ENCODE data around the gene NAA10.
A peak's percentile ranks its signal among the peaks of the same experiment; 100 is the strongest.

Gene NAA10

DNA sequence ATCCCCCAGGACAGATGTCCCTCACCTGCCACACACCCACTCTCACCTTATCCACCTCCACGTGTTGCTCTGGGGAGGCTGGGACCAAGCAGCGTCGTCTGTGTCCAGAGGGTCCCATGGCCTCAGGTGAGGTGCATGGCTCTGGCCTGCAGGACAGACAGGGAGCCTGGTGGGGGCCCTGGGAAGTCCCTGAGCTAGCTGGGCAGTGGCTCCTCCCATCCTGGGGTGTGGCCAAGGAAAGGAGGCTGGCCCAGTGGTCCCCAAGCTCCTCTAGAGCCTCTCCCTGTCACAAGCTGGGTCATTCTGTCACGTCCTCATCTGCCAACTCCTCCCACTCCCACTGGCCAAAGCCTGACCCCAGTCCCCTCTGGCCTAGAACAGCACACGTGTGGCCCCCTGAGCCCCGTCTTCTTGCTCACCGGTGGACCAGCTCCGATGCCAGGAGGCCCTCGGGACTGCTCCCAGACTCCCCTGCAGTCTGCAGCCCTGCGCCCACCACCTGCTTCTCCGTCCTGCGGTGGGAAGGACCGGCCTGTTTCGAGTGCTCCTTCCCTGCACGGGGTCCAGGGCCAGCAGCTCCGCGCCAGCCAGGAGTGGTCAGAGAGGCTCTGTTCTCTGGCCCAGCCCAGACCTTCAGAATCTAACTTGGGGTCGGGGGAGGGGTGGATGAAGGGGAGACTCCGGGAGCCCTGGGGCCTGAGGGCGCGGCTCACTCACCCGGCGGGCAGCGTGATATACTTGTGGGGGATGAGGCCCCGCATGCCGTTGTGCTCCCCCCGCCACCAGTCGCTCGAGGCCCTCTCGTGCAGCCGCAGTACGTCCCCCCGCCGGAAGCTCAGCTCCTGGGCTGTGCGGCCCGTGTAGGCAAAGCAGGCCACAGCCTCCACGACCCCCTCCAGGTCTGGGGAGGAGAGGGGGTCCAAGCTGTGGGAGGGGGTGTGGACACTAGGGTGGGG lies 25.5 kb downstream of the NAA10 start:
- no peak for DNase-seq (ENCODE audit: low read depth in 2 of 2)

GRCh38 chrX:153908219-153908860 lies 26.5 kb downstream of the NAA10 start:
- DNase-seq (ENCODE audit: low read depth in 2 of 2), result no peak

DNA sequence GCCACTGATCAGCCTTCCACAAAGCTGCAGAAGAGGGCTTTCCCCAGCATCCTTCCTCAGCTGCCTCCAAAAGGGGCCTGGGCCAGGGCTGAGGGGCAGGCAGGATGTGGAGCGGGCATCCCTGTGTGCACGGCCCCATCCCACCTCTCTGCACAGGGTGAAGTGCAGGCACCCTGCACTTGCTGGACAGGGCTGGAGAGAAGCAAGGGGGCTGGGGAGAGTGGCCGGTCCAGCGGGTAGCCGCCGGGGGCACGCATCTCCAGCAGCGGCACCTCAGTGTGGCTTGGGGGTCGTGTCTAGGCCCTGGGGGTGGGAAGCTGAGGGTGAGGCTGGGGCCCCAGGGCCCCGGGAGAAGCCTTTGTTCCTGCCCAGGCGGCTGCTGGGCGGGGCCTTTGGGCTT lies 27.4 kb downstream of the NAA10 start:
- no peak for DNase-seq (ENCODE audit: low read depth in 2 of 2)

DNA sequence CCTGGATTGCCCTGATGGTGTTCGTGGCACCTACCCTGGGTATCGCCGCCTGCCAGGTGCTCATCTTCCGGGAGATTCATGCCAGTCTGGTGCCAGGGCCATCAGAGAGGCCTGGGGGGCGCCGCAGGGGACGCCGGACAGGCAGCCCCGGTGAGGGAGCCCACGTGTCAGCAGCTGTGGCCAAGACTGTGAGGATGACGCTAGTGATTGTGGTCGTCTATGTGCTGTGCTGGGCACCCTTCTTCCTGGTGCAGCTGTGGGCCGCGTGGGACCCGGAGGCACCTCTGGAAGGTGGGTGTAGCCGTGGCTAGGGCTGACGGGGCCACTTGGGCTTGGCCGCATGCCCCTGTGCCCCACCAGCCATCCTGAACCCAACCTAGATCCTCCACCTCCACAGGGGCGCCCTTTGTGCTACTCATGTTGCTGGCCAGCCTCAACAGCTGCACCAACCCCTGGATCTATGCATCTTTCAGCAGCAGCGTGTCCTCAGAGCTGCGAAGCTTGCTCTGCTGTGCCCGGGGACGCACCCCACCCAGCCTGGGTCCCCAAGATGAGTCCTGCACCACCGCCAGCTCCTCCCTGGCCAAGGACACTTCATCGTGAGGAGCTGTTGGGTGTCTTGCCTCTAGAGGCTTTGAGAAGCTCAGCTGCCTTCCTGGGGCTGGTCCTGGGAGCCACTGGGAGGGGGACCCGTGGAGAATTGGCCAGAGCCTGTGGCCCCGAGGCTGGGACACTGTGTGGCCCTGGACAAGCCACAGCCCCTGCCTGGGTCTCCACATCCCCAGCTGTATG lies 28.5 kb downstream of the NAA10 start:
- no peak for DNase-seq (ENCODE audit: low read depth in 2 of 2)

GRCh38 chrX:153905481-153906095 lies 29.2 kb downstream of the NAA10 start:
- no peak for DNase-seq (ENCODE audit: low read depth in 2 of 2)

GRCh38 chrX:153903991-153904957 lies 30.6 kb downstream of the NAA10 start, which contains the start of gene AVPR2:
TSS of gene AVPR2 (plus strand) at chrX:153904673. CDS start at chrX:153905146, 473 bp downstream.
- DNase-seq (ENCODE audit: low read depth in 2 of 2), result no peak

DNA sequence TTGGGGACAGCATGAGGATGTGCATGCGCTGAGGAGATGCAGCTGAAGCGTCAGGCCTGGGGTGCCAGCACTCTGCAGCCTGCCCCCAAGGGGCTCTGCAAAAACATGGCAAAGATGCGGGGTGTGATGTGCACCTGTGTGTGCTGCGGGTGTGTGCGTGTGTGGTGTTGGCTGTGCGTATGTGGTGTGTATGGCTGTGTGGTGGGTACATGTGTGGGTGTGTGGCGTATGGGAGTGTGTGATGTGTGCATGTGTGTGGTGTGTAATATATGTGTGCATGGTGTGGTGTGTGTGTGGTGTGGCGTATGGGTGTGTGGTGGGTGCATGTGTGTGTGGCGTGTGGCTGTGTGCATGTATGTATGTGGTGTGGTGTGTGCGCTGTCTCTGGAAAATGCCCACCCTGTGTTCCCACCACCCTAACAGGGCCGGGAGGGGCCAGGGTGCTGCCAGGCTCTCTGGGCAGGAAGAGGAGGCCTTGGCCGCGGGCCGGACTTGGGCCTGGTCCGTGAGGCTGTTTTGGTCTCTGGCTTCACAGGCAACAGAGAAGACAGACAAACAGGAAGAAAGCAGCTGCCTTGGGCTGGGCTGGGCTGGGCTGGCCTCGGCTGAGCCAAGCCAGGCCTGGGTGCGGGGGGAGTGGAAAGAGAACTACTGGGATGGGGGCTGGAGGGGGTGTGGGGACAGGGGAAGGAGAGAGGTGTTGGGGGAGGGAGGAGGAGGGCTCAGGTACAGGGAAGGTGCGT lies 31.4 kb downstream of the NAA10 start:
- DNase-seq (ENCODE audit: low read depth in 2 of 2), result no peak

GRCh38 chrX:153902385-153902784 lies 32.5 kb downstream of the NAA10 start:
- no peak for DNase-seq (ENCODE audit: low read depth in 2 of 2)

GRCh38 chrX:153901753-153902140 lies 33.1 kb downstream of the NAA10 start:
- DNase-seq (ENCODE audit: low read depth in 2 of 2), result no peak

DNA sequence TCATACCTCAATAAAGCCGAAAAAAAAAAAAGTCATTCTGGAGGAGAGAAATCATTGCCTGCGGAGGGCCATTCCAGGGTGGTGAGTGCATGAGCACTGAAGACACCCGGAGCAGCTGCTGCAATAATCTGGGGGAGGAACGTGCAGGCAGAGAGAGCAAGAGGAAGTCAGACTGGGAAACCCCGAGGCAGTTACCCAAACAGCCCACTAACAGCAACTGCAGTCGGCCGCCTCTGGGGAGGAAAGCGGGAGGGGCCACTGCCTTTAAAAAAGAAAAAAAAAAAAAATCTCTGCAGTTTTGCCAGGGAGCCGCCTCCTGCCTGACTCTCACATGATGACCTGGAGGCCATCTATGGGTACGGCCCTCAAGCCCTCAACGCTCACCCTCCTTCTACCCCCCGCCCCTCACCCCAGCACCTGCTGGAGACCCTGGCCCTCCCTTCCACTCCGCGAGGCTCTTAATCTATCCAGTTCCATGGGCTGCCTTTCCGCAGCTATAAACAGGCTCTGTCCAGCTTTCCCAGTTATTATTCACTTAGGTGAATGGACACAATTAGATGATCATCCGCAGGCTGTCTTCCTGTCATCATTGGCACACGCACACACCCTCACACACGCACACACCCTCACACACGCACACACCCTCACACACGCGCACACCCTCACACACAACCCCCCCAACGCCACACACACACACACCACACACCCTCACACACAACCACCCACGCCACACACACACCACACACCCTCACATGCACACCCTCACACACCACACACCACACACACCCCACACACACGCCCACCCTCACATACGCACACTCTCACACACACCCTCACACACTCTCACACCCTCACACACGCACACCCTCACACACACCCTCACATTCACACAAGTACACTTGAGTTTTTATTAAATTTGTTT lies 33.7 kb downstream of the NAA10 start:
- DNase-seq (ENCODE audit: low read depth in 2 of 2), result peak; percentile 11 to 16

DNA sequence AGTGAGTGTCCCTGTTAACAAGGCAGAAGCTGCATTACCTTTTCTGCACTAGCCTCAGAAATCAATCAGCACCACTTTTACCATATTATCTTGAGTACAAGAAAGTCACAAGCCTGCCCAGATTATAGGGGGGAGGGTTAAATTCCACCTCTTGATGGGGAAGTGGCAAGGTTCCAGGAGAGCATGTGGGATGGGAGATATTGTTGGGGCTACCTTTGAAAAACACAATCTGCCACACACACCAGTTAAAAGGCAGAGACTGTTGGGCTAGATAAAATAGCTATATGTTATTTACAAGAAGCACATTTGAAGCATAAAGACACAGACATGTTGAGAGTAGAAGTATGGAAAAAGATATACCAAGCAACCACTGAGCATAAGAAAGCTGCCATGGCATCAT lies 36.9 kb downstream of the NAA10 start:
- DNase-seq (ENCODE audit: low read depth in 2 of 2), result no peak

- DNase-seq (ENCODE audit: low read depth in 2 of 2), result no peak
Measured at GRCh38 chrX:153889123-153889522, 45.7 kb downstream of the NAA10 start.

GRCh38 chrX:153888344-153888743 lies 46.5 kb downstream of the NAA10 start:
- DNase-seq (ENCODE audit: low read depth in 2 of 2), result no peak

- no peak for DNase-seq (ENCODE audit: low read depth in 2 of 2)
Measured at GRCh38 chrX:153887385-153887784, 47.5 kb downstream of the NAA10 start.

- DNase-seq (ENCODE audit: low read depth in 2 of 2), result no peak
Measured at GRCh38 chrX:153886915-153887314, 47.9 kb downstream of the NAA10 start.

DNA sequence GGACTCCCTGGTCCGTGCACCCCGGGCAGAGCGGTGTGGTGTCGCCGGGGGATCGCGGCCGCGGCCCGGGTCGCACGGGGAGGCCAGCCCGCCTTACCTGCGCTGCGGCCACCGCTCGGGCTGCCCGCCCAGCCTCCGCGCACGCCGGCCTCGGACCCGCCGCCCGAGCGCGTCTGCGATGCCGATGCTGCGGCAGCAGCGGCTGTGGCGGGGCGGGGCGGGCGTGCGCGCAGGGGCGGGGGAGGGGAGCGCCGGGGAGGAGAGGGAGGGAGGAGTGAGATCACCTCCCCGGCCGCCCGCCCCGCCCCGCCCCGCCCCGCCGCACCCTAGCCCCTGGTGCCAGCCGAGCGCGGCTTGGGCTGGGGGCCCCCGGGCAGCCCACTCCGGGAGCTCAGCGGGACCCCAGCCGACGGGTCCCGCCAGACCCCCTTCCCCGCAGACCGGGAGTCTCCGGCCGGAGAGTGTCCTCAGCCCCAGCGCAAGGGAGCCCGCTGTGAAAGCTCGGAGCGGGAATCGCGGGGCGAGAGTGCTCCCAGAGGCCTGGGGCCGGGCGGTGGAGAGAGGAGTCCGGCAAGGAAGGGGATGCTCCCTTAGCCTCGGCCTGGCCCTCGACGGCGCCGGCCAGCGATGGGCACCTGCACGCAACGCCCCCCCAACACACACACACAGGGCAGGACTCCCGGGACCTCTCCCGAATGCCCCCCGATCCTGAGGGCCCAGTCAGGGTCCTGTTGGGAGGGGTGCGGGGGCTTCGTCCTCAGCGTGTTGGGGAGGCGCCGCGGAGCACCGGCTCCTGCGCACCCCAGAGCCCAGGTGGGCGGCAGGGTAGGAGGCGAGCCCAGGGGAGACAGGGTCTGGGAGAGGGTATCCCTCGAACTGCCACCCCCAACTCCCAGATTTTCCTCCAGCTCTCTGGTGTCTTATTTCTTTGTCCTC lies 48.6 kb downstream of the NAA10 start, which contains the start of gene L1CAM:
TSS of gene L1CAM (minus strand) at position 206 of the 936 bp plus-strand sequence. CDS start 10,337 bp downstream, outside the sequence.
- peak in 1 of 2 donors; percentile 10 for DNase-seq (ENCODE audit: low read depth in 2 of 2)

DNA sequence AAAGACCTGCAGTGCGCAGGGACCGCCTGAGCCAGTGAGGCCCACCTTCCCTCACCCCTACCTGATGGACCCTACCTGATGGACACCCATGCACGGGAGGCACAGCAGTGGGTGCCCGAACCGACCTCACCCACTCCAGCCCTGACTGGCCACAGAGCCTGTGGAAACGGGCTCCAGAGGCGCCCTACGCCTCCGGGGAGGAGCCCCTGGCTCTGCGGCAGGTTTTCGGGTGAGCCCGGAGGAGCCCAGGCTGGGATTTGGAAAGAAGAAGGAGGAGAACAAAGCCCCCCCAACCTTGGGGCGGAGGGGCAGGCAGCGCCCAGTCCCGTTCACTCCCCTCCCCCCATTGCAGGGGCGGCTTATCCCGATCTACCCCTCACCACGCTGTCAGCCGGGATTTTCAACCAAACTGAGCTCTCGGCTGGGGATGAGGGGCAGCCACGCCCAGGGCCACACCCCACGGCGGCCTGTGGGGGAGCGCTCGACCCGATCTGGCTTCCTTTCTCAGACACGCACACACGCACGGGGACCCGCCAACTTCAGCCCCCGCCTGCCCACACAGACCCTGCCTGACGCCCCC lies 49.5 kb downstream of the NAA10 start:
- DNase-seq (ENCODE audit: low read depth in 2 of 2), result no peak
